ENCODE measurements around the gene CTDSP2.
A peak's percentile ranks its signal among the peaks of the same experiment; 100 is the strongest.

Gene CTDSP2

GRCh38 chr12:57793920-57794319 is 52.6 kb downstream of the CTDSP2 start:
- no peak for TF ChIP-seq CTCF (IDR thresholded peaks at IDR 0.05; ENCODE audit: control insufficient read depth, insufficient read depth, low read depth, low read length, missing control alignments)
- no peak overlapping the region for H3K4me3 ChIP-seq (ENCODE audit: control insufficient read depth, low read depth, low read length)
- DNase-seq (ENCODE audit: low read depth) = peak; percentile 80

GRCh38 chr12:57783861-57784260 is 62.7 kb downstream of the CTDSP2 start:
- no peak overlapping the region for H3K4me3 ChIP-seq (ENCODE audit: control insufficient read depth, low read depth, low read length)
- no peak for DNase-seq (ENCODE audit: low read depth)
- TF ChIP-seq CTCF (IDR thresholded peaks at IDR 0.05; ENCODE audit: control insufficient read depth, insufficient read depth, low read depth, low read length, missing control alignments) = no peak

- no peak for TF ChIP-seq CTCF (IDR thresholded peaks at IDR 0.05; ENCODE audit: control insufficient read depth, insufficient read depth, low read depth, low read length, missing control alignments)
- DNase-seq (ENCODE audit: low read depth) = no peak
- H3K4me3 ChIP-seq (ENCODE audit: control insufficient read depth, low read depth, low read length) = peak overlapping the region; percentile 95
Observed at GRCh38 chr12:57783466-57783801, 63.1 kb downstream of the CTDSP2 start.

- peak; percentile 79 for DNase-seq (ENCODE audit: low read depth)
- TF ChIP-seq CTCF (IDR thresholded peaks at IDR 0.05; ENCODE audit: control insufficient read depth, insufficient read depth, low read depth, low read length, missing control alignments) = peak; percentile 90
- H3K4me3 ChIP-seq (ENCODE audit: control insufficient read depth, low read depth, low read length) = peak within 1 kb of the TSS; percentile 95
Observed at GRCh38 chr12:57782608-57783465, 63.7 kb downstream of the CTDSP2 start, which contains the start of gene TSFM. TSFM (plus strand) TSS chr12:57782787; CDS start chr12:57782802, 15 bp downstream.

GRCh38 chr12:57782243-57782607 is 64.3 kb downstream of the CTDSP2 start:
- DNase-seq (ENCODE audit: low read depth) = no peak
- no peak for TF ChIP-seq CTCF (IDR thresholded peaks at IDR 0.05; ENCODE audit: control insufficient read depth, insufficient read depth, low read depth, low read length, missing control alignments)
- no peak overlapping the region for H3K4me3 ChIP-seq (ENCODE audit: control insufficient read depth, low read depth, low read length)

GRCh38 chr12:57781801-57782200 is 64.7 kb downstream of the CTDSP2 start:
- DNase-seq (ENCODE audit: low read depth) = no peak
- TF ChIP-seq CTCF (IDR thresholded peaks at IDR 0.05; ENCODE audit: control insufficient read depth, insufficient read depth, low read depth, low read length, missing control alignments) = no peak
- no peak overlapping the region for H3K4me3 ChIP-seq (ENCODE audit: control insufficient read depth, low read depth, low read length)

Measured in AG09309 (cell line).